ENCODE results near the gene DIRAS3. TPM values are rescaled to one million over a fixed set of nuclear protein-coding genes. Genes with fewer than 3 reads are reported as not detected.
"Not testable (repeated sequence)": the region's sequence is repeated elsewhere in the genome, so short reads cannot be mapped to it uniquely, and the experiment has no call there.

DIRAS3 gene
- total RNA-seq, 1 donor from 2014 or later, result not detected

- Mint-ChIP-seq H3K36me3 (ENCODE audit: low read depth) (no peaks in the 10 kb centered on the region), H3K27ac (no peak overlapping the region), H3K4me1 (no peaks in the 10 kb centered on the region), H3K9me3 (peaks cover 9% of the 10 kb centered on the region), H3K27me3 (no peaks in the 10 kb centered on the region), H3K4me3 (no peak overlapping the region)
- intact Hi-C loops (cut with micrococcal nuclease), result no loop called here
- DNase-seq, result no peak
Measured at GRCh38 chr1:68010543-68010942, 39.9 kb downstream of the DIRAS3 start.

- Mint-ChIP-seq H3K9me3 (peaks cover 9% of the 10 kb centered on the region), H3K27ac (no peak overlapping the region), H3K27me3 (no peaks in the 10 kb centered on the region), H3K4me3 (no peak overlapping the region), H3K4me1 (no peaks in the 10 kb centered on the region), H3K36me3 (ENCODE audit: low read depth) (no peaks in the 10 kb centered on the region)
- intact Hi-C loops (cut with micrococcal nuclease), result no loop called here
- no peak for DNase-seq
Measured at GRCh38 chr1:68010090-68010489, 40.3 kb downstream of the DIRAS3 start.

- intact Hi-C loops (cut with micrococcal nuclease); DNase-seq; H3K36me3 Mint-ChIP-seq (ENCODE audit: low read depth); H3K4me3 Mint-ChIP-seq; H3K27me3 Mint-ChIP-seq; H3K27ac Mint-ChIP-seq; H3K4me1 Mint-ChIP-seq: not testable (repeated sequence)
- H3K9me3 Mint-ChIP-seq, result peaks cover 21% of the 10 kb centered on the region
Measured at GRCh38 chr1:68003626-68004025, 46.8 kb downstream of the DIRAS3 start.

- Mint-ChIP-seq H3K9me3 (peaks cover 12% of the 10 kb centered on the region), H3K36me3 (ENCODE audit: low read depth) (no peaks in the 10 kb centered on the region), H3K27ac (no peak overlapping the region), H3K27me3 (no peaks in the 10 kb centered on the region), H3K4me1 (no peaks in the 10 kb centered on the region), H3K4me3 (no peak overlapping the region)
- intact Hi-C loops (cut with micrococcal nuclease), result no loop called here
- DNase-seq, result no peak
Measured at GRCh38 chr1:68000191-68000590, 50.2 kb downstream of the DIRAS3 start.

- intact Hi-C loops (cut with micrococcal nuclease), result no loop called here
- no peaks in the 10 kb centered on the region for H3K27me3 Mint-ChIP-seq
- peaks cover 10% of the 10 kb centered on the region for H3K9me3 Mint-ChIP-seq
- H3K4me1 Mint-ChIP-seq, result no peaks in the 10 kb centered on the region
- no peak overlapping the region for H3K27ac Mint-ChIP-seq
- no peak for DNase-seq
- H3K4me3 Mint-ChIP-seq, result no peak overlapping the region
- H3K36me3 Mint-ChIP-seq (ENCODE audit: low read depth), result no peaks in the 10 kb centered on the region
Measured at GRCh38 chr1:67997746-67998145, 52.7 kb downstream of the DIRAS3 start.

Other genes with a start within 250 kb of the DIRAS3 start
- gene GNG12, start 217.2 kb downstream of the DIRAS3 start, total RNA-seq, result 0.05 TPM in 2 replicates
- gene WLS, start 181.9 kb upstream of the DIRAS3 start, total RNA-seq, result 0.19 TPM in 1 of 2 replicates, not detected in the other